Hippocampal formation (tissue), 2 donors: ENCODE measurements around the gene PLEKHN1.

Experiments used
- DNase-seq, 2 donors: peaks; one replicate each; lab custom pipeline; 2025; lab: John Stamatoyannopoulos, UW

PLEKHN1 gene

DNA sequence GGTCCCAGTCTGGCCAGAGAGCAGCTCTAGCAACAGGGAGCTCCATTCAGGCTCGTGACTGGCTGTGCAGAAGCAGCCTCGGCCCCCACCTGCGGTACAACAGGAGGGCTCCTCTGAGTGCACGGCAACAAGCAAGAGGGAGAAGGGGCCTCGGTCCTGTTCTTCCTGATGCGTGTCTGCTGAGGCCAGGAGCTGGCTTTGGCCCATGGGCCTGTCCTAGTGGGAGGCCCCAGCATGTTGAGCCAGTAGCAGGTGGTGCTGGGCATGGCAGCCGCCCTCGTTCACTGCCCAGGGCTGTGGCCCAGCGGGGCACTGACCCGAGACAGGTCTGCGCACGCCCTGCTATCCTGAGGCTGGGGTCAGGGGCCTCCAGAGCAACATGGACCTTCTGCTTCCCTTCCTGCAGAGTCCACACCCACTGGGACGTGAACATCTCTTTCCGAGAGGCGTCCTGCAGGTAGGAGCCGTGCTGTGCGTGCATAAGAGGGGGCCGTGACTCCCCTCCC lies 35.6 kb upstream of the PLEKHN1 start:
- no peak for DNase-seq

GRCh38 chr1:931380-932172 lies 34.7 kb upstream of the PLEKHN1 start:
- no peak for DNase-seq

DNA sequence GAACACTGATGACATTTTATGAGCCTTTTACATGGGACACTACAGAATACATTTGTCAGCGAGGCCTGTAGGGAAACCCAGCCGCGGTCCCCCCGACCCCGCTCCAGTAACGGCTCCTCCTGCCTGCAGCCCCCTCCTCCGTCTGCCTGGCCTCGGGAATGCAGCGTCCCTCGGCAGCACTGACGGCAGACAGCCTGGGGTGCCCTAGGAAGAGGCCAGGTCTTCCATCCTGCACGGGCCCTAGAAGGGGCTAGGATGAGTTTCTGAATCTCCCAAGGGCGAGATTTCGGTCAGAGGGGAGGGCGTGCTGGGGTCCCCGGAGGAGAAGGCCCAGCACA lies 34.1 kb upstream of the PLEKHN1 start:
- no peak for DNase-seq

DNA sequence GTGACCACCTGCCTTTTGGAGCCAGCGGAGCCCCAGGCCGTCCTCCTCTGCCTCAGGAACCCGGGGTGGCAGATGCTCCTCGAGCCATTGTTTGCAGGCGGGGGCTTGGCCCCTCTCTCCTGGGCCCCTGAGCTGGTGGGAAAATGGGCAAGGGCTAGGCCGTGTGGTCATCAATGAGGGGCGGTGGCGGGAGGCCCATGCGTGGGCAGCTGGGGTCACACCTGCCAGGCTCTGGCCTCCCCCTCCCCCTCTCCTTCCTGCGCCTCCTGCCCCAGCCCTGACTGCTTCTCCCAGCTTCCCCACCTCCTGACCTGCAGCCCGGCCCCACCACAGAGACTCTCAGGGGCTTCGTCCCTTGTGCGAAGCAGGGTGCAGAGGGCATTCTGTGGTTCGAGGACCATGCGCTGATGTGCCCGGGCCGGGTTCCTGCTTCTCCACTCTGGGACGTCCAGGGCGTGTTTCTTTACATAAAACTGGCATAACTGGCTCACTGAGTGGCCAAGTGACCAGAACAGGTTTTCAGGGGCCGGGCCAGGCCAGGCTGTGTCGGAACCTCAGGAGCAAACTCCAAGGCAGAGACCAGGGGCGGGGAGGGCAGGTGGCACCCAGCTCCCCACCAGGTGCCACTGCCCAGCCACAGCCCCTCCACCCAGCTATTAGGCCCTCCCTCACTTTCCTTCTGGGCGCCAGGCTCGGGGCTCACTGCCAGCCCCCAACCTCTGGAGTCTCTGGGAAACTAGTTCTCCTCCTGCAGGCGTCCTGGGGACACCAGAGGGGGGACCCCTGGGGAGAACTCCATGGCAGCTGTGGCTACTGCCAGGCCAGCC lies 33.3 kb upstream of the PLEKHN1 start:
- DNase-seq, result no peak

DNA sequence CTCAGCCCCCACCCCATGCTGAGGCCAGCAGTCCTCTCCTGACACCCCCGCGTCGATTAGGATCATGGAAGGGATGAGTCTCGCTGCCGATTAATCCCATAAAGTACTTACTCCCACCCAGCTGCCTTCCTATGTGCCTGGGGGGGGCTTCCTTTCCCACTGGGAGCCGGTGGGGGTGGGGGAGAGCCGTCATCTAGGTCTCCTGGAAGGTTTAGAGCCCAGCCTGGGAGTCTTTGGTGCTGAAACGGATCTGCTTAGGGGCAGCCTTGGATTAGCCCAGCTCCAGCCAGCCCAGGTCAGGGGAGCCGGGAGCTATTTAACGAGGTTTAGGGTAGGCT lies 32.7 kb upstream of the PLEKHN1 start:
- no peak for DNase-seq

DNA sequence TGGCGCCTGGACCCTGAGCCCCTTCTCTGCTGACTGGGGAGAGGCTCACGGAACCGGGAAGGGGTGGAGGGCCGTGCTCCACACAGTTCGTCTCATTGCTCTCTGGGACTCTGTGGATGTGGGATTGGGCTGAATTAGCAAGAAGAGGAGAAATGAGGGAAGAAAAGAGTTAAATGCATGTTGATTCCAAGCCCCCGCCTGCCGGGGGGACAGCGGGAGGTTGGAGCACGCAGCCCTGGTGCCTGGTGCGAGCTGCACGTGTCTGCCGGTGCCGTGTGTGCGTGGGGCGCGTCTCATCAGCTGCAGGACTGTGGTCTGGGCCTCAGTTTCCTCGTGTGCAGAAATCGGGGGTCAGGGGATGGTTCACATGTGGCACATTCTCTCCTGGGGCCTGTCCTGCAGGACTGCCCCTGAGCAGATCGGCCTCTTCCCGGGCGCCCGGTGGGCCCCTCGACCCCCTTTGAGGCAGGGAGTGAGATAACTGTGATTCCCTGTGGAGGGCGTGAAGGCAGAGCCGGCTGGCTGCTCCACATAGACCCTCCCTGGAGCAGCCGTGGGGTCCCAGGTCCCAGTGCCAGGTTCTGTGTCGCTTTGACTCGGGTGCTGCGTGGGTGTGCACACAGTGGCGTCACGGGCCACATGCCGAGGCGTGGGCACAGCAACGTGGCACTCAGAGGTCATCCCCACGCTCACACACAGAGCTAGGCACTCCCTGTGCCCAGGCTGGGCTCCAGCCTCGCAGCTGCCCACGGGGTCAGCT lies 31.1 kb upstream of the PLEKHN1 start:
- no peak for DNase-seq

- DNase-seq, result no peak
Measured at GRCh38 chr1:935751-936231, 30.5 kb upstream of the PLEKHN1 start.

- DNase-seq, result no peak
Measured at GRCh38 chr1:936348-937264, 29.7 kb upstream of the PLEKHN1 start.

DNA sequence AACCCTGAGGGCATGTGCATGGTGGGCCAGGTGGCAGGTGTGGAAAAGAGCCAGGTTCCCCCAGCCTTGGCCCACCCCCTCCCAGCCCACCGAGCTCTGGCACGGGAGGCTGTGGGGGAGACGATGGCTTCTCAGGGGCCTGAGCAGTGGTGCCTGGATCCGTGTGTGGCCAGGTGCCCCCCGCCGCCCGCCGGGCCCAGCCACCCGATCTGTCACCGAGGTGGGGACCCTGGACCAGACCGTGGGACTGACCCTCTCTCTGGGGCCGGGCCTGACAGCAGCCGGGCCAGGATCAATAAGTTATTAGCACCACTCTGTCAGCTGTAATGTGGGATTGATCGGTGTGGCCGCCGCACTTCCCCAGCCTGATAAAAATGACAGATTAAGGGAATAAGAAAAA lies 28.8 kb upstream of the PLEKHN1 start:
- no peak for DNase-seq

DNA sequence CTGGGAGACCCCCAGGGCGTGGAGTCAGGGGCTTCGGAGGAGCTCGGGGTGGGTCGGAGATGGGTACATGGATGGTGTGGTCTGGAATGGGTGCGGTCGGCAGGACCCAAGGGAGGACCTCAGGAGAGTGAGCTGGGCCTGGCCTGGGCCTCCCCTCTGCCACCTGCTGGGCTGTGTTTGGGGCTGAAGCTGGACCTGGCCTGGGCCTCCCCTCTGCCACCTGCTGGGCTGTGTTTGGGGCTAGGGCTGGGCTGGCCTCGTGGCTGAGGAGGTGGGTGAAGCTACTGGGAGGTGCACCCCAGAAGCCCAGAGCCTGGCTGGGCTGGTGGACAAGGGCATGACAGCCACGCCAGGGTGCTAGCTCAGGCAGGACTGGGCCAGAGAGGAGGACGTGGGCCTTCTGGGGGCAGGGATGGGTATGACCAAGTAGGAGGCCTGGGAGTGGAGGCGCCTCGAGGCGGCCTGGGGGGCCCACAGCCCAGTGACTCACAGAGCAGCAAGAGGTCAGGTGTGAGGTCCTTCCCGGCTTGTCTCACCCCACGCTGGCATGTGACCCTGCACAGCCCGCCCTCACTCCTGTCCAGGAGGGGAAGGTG lies 28.1 kb upstream of the PLEKHN1 start:
- DNase-seq, result no peak

DNA sequence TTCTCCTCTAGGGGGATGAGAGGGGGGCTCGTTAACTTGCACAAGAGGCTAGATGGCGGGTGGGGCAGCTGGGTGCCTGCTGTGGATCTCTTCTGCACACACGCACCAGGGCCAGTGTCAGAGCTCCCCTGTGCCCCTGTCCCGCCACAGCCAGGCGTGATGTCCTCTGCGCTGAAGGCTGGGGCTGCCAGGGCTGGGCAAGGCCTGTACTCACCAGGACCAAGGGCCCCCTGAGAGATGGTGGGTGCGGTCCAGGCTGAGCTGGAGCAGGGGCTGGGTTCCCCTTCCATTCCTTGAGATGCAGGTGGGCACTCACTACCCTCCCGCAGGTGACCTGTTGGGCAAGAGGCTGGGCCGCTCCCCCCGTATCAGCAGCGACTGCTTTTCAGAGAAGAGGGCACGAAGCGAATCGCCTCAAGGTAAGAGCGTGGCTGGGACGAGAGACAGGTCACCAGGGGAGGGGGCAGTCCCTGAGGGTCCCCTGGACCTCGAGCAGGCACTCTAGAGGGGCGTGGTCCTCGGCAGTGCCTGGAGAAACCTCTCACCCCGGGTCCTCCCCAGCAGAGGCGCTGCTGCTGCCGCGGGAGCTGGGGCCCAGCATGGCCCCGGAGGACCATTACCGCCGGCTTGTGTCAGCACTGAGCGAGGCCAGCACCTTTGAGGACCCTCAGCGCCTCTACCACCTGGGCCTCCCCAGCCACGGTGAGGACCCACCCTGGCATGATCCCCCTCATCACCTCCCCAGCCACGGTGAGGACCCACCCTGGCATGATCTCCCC lies 27.4 kb upstream of the PLEKHN1 start:
- DNase-seq, result no peak

- DNase-seq, result no peak
Measured at GRCh38 chr1:939511-940106, 26.7 kb upstream of the PLEKHN1 start.

DNA sequence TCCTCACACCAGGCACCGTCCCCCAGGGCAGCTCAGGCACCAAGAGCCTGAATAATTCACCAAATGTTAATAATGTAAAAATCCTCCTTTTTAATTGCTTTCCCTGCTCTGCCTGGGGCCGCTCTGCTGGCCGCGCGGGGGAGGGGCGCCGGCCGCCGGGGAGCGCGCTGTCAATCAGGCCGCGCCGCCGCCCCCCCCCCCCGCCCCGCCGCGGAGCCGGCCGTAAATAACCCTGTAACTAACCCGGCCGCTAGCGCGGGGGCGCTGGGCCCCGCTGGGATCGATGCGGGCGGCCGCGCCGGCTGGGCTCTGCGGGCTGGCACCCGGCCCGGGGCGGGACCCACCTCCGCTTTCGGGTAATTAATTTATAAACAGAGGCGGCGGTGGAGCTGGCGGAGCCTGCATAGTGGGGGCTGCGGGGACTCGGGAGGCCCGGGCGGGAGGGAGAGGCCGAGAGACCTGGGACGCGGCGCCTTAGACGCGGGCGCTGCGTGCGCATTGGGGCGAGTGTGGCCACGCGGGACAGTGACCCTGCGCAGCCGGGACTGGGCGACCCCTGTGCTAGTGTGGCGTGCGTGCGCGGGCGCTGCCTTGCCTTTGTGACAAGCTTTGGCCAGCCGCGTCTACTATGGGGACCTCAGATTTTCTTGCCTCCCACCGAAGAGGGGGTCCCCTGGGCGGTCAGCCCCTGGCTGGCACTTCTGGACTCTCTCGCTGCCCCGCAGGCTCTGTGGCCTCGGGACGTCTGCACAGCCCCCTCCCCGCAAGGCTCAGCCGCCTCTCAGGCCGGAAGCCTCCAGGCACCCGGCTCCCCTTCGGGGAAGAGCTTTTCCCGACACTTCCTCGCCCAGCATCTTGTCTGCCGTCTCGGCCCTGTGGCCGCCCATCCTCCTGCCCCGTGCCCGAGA lies 25.9 kb upstream of the PLEKHN1 start:
- DNase-seq, result peak; percentile 15 to 33

GRCh38 chr1:941015-941587 lies 25.2 kb upstream of the PLEKHN1 start:
- no peak for DNase-seq

- DNase-seq, result no peak
Measured at GRCh38 chr1:941588-942383, 24.5 kb upstream of the PLEKHN1 start.

DNA sequence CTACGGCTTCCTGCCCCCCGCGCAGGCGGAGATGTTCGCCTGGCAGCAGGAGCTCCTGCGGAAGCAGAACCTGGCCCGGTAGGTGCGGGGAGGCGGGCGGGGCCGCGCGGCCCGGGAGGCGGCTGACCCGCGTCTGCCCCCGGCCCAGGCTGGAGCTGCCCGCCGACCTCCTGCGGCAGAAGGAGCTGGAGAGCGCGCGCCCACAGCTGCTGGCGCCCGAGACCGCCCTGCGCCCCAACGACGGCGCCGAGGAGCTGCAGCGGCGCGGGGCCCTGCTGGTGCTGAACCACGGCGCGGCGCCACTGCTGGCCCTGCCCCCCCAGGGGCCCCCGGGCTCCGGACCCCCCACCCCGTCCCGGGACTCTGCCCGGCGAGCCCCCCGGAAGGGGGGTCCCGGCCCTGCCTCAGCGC lies 23.9 kb upstream of the PLEKHN1 start:
- DNase-seq, result no peak

DNA sequence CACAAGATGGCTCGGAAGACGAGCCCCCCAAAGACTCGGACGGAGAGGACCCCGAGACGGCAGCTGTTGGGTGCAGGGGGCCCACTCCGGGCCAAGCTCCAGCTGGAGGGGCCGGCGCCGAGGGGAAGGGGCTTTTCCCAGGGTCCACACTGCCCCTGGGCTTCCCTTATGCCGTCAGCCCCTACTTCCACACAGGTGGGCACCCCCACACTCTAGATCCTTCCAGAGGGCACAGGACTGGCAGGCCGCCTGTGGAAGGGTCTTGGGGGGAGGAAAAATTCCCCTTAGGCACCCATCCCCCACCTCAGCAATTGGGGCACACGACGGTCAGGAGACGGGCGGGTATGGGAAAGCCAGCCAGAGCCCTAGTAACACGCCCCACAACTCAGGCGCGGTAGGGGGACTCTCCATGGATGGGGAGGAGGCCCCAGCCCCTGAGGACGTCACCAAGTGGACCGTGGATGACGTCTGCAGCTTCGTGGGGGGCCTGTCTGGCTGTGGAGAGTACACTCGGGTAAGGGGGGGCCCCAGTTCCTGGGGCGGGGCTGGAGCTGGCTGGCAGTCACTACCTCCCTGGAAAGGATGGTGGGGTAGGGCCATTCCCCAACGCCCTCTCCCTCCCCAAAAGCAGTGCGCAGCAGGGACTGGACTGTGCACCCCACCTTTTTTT lies 23.3 kb upstream of the PLEKHN1 start:
- no peak for DNase-seq
